Stimulated activated CD4-positive, alpha-beta T cell treated with anti-CD3 and anti-CD28 coated beads, Interleukin-2, amount 100 ng/mL, for 24 hours (primary cell): ENCODE measurements around the gene LRRFIP2.

Experiments used
- DNase-seq, 2 donors: peaks; one replicate each; pipeline ENCODE4 v3.0.0-alpha.2; 2020

The LRRFIP2 gene

DNA sequence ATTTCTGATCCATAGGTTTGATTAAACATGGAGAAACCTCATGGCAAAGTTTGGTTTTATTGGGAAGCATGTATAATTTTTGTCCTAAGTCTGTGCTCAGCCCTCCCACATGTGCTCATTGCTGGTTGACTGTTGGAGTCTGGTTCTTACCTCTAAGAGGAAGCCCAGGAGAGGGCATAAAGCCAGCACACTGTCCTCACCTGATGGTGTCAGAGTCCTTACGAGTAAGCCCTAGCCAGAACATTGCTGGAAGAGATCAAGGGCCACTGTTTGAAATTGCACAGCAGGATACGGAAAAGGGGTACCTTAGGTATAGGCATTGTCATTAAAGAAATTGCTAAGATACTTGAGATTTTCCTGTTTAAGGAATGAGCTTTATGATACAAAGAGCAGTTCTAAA, 159.8 kb downstream of the LRRFIP2 start:
- no peak for DNase-seq
